Colon (tissue), 2 donors: ENCODE measurements around the gene NOL4L.
"Not testable (repeated sequence)": the region's sequence is repeated elsewhere in the genome, so short reads cannot be mapped to it uniquely, and the experiment has no call there.

Experiments used
- FAIRE-seq: peaks from 2 replicates; lab custom pipeline; 2012; peaks lifted over from hg19 to GRCh38; lab: Jason Lieb, UNC
- donor health status: control.
- donor health status: control.

NOL4L gene

DNA sequence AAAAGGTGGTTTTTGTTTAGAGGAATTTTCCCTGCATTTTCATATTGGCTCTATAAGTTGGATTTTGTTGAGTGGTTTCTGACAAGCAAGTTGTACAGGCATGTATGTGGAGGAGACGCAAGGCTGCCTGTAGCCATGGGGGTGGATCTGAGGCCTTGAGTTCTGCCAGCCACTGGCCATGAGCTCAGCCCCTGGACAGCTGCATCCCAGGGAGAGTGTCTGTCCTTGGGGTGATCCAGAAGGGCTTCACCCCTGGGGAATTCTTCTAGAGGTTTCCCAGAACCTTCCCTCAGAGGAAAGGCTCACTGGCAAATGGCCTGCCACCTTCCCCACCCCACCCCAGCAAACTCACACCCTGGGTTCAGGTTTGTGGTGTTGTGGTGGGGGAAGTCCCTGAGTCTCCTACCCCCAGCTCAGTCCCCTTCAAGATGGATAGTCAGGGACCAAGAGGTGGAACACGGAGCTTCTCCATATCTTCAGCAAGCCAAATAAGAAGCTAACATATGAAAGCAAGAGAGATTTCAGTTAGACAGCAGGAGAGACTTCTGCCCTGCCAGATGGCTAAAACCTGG is 11.6 kb upstream of the NOL4L start:
- FAIRE-seq = no peak

DNA sequence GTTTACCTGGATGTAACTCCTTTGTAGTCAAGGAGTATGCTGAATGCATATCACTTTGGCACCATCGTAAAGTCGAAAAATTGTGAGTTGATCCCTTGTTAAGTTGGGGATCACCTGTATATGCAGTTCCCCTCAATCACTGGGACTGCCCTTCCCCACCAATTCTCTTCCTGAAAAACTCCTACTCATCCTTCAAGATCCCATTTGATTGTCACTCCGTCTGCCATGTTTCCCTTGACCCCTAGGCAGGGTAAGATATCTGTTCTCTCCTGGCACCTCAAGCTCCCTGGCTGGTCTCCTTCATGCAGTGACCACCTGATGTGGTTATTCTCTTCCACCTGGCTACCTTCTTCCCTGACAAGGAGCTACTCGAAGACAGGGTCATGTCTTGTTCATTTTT is 10.0 kb upstream of the NOL4L start:
- FAIRE-seq = no peak

DNA sequence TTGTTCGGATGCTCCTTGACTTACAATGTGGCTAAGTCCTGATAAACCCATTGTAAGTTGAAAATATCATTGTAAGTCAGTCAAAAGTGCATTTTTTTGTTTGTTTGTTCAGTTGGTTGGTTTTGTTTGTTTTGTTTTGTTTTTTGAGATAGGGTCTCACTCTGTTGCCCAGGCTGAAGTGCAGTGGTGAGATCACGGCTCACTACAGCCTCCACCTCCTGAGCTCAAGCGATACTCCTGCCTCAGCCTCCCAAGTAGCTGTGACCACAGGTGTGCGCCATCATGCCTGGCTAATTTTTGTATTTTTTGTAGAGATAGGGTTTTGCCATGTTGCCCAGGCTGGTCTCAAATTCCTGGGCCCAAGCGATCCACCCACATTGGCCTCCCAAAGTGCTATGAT is 9.5 kb upstream of the NOL4L start:
- FAIRE-seq = not testable (repeated sequence)

DNA sequence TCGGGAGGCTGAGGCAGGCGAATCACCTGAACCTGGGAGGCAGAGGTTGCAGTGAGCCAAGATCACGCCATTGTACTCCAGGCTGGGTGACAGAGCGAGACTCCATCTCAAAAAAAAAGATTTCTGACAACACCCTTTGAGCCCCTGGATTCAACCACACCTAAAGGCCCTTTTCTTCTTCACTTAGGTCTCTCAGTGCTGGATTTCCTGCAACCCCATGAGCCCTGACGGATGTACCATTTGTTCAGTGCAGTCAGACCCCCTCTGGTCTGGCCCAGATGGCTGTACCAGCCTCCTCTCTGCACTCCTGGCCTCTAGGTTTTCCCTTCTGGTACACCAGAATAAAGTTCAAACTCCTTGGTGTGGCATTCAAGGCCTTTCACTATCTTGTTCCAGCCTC is 9.1 kb upstream of the NOL4L start:
- no peak for FAIRE-seq

DNA sequence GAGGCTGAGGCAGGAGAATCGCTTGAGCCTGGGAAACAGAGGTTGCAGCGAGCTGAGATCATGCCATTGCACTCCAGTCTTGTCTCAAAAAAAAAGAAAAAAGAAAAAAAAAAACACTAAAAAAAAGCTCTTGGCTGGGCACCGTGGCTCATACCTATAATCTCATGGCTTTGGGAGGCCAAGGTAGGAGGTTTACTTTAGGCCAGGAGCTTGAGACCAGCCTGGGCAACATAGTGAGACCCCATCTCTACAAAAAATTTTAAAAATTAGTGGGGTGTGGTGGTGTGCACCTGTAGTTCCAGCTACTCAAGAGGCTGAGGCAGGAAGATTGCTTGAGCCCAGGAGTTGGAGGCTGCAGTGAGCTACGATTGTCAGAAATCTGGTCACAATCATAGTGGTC is 7.5 kb upstream of the NOL4L start:
- not testable (repeated sequence) for FAIRE-seq

DNA sequence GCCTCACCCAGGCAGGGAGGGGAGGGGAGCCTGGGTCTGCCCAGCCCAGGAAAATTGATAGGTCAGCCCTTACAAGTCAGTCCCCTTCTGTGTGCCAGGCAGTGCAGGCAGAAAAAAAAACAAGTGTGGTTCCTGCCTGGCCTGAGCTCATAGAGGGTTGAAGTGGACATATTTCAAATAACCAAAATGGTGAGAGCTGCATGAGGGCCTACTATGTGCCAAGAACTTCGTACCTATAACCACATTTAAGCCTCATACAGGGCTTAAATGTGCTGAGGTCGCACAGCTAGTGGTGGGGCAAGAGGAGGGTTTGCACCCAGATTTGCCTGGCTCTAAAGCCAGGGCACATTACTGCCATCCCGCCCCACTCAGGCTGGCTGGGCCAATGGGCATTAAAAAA is 6.9 kb upstream of the NOL4L start:
- FAIRE-seq = no peak

DNA sequence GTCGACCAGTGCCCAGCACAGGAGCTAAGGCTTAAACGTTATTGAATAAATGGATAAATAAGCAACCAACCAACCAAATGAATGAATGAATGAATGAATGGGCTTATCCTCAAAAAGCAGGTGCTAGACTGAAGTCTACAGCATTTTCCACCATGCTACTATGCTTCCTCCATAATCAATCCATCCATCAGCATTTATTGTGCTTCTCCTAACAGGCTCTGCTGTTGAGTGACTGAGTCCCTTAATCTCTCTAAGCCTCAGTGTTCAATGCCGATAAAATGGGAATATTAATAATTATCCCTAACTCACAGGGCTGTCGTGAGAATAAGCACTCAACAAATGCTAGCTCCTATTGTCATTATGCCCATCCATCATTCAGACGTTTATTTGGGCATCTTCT is 4.6 kb upstream of the NOL4L start:
- FAIRE-seq = no peak

DNA sequence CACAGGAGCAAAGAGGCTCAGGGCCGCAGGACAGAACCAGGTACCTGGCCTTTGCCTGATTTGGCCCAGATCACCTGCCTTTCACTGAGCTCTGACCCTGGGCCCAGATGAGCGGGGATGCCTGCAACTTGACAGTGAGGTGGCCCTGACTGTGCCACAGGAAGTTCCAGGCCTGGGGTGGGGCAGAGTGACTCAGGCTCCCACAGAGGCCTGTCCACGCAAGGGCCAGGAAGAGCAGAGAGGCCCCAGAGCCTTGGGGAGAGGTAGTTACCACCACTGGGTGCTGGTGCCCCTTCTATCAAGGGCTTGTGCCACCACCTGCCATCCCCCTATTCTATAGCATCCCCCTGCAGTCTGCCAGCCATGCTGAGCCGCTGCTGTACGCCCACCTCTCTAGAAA is 4.1 kb upstream of the NOL4L start:
- no peak for FAIRE-seq

DNA sequence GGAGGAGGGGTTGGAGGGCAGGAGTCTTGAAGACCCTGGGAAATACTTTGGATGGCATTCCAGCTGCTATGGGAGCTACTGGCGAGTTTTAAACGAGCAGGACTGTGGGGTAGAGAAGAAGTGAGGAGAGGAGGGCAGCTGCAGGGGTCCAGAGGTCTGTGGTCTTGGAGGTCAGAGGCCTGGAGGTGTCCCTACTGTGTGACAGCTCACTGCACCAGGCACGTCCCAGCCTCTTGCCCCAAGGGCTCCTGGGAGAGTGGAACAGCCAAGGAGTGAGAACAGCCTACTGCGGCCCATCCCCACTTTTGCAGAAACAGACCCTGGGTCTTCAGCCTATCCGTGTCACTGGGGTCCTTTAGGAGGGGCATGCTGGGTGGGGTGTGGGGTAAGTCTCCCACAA is 2.9 kb upstream of the NOL4L start:
- no peak for FAIRE-seq

DNA sequence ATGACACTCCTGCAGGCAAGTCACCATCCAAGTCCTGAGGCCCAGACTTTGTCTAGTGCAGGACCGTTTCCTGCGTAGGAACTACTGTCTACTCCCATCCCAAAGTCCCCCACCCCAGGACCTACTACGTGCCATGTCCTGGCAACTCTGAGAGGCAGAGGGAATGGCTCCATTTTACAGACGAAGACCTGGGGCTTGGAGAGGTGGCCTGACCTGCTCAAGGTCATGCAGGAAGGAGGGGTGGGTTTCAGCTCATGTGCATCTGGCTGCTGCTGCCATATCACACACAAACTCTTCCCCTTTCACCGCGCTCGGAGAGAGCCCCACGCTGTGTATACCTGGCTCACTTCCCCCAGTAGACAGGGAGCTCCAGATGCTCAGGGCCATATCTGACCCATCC is 1.2 kb upstream of the NOL4L start:
- no peak for FAIRE-seq

DNA sequence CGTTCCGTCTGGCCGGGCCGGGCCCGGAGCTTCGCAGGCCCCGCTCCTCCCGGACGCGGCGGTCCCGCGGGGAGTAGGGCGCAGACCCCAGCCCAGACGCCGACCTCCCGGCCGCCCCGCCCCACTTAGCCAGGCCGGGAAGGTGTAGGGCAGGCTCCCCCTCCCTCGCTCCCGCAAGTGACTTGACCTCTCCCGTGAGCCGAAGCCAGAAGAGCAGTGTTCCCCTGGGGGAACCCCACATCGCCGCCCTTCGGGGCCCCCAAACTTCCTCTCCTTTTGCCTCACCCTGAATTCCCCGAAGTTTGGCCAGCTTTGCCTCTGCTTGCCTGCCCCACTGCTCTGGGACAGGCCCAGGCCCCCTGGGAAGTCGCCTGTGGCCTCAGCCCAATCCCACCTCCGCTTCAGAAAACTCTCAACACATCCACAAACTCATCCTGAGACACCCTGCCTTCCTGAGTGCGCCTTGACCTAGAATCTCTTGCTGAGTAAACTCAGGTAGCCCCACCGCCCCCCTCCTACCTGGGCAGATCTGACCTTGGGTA is 524 bp upstream of the NOL4L start:
- no peak for FAIRE-seq

DNA sequence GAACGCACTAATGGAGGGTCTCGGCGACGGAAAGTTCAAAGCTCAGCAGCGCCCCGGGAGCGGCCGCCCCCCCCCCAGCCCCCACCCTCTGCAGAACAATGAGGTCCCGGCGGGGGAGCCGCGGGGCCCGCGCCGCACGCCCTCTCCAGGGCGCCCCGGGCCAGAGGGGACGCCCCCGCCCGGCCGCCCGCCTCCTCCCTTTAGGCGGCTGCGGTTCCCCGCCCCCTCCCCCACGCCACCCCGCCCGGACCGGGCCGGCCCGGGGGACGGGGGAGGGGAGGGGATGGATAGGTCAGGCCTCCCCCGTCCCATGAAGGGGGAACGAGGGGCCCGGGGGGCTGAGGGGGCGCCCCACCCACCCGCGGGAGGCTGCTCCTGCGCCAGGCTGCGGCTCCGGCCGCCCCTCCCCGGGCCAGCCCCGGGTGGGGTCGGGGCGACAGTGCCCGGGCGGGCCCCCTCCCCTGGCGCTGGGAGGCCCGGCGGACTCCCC is 1.5 kb downstream of the NOL4L start:
- FAIRE-seq = no peak

DNA sequence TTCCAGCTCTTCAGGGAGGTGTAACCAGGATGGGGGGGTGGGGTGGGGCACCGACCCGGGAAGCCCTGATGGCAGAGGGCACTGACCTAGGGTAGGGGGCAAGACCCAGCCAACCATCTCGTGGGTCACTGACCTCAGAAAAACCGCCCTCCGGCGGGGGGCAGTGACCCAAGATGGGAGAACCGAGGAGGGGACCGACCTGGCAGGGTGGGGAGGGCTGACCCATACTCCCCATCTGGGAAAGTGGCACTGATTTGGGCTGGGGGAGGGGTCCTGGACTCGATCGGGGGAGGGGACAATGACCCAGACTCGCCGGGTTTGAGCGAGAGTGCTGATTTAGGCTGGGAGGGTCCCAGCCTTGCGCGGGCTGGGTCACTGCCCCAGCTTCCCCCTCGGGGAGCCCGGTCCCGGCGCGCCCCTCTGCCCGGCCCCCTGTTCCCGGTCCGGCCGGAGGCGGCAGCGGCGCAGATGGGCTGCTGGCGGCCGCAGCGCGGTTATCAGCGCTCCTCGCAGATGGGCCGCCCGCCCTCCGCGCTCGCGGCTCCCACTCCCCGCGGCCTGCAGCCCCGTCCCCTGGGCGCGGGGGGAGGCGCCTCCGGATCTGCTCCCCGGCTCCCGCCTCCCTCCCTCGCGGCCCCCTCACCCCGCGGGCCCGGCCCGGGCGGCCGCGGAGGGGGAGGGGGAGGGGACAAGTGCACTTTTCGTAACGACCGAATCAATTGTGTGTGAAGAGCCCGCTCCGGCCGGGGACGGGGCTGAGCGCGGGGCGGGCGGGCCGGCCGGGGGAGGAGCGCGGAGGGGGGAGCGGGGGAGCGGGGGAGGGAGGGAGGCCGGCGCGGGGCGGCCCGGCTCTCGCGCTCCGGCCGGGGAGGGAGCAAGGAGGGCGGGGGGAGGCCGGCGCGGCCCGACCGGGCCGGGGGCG is 2.2 kb downstream of the NOL4L start:
- FAIRE-seq = no peak

DNA sequence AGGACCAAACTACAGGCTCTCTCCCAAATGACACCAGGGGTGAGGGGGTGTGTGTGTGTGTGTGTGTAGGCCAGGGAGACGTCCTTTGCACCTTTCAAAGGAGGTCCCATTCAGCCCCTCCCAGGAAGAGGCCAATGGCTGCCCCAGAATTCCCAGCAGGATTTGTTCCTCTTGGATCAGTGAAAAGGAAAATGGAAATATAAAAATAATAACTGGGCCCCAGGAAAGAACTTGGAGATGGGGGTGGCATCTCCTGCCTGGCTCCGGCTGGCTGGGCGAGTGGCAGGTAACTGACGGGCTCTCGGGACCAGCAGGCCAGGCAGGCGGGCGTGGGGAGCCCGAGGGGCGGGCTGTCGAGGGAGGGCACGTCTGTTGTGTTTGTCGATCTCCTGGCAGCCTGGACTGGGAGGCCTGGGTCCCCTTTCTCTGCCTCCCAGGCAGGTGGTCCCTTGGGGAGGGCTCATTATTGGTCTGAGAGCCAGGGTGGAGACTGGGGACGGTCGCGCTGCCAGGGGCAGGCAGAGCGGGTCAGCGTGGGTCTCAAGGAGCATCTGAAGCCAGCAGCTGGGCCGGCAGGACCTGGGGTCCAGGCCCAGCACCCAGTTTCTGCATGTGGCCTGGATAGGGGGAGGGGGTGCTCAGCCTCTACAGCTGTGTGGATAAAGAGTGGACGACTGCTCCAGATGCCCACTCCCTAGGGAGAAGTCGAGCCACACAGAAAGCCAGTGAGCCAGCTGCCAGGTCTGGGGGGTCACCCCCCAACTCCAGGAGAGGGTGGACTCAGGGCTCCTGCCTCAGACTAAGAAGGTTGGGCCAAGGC is 3.1 kb downstream of the NOL4L start:
- no peak for FAIRE-seq

DNA sequence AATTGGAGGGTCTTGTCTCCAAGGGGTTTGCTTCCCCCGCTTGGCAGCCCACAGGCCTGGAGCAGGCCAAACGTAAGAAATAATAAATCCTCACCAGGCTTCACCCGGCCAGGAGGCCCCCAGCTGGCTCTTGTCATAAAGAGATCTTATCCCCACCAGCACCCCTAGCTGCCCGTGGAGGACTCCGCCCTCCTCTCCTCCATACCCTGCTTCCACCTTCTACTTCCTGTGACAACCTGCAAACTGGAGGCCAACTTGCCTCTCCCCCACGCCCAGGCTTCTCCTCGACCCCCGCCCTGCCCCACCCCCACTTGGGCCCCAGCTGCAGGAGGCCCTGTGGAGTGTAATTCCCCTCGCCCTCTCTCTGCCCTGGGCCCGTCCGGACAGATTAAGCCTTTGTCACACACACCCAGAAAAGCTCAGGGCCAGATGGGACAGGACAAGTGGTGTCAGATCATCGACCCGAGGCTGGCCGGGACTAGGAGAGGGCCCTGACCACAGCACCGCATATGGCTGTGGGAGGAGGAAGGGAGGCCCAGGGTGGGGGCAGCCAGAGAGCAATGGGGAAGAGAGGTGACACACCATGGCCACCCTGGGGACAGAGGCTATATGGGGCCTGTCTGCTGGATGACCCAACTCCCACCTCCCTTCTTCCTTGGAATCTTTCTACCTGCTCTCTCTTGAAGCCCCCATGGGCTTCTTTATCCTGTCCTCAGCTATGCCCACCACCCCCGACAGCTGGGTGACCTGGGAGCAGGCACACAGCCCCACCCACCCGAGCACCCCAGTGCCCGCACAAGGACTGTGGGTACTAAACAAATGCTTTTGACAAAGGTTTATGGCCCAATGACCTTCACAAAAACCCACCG is 3.9 kb downstream of the NOL4L start:
- FAIRE-seq = no peak

DNA sequence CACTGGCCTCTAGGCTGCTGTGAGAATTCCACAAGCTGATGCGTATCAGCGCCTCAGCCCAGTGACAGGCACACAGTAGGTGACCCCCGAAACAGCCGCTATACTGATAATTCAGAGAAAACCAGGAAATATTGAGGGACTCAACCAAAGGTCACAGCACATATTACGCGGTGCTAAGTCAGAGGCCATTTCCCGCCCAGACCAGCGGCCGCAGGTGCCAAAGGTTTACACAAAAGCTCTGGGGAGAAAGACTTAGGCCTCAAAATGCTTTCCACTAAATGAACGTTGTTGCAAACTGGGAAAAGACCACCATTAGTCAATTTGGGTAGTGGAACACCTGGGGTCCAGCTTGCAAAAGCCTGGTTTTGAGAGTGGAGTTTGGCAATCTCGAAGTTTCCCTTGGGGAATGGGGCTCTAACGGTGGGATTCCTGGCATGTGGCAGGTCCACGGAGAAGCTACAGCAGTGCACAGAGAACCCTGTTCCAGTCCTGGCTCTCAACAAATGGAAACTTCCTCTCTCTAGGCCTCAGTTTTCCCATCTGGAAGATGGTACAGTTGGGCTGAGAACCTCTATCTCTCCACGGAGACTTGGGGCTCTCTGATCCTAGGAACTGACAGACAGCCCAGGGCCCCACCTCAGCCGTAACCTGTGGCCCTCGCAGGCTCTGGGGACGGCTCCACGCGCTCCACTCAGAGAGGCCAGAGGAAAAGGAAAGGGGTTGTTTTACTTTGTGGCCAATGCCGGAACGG is 4.7 kb downstream of the NOL4L start:
- no peak for FAIRE-seq

DNA sequence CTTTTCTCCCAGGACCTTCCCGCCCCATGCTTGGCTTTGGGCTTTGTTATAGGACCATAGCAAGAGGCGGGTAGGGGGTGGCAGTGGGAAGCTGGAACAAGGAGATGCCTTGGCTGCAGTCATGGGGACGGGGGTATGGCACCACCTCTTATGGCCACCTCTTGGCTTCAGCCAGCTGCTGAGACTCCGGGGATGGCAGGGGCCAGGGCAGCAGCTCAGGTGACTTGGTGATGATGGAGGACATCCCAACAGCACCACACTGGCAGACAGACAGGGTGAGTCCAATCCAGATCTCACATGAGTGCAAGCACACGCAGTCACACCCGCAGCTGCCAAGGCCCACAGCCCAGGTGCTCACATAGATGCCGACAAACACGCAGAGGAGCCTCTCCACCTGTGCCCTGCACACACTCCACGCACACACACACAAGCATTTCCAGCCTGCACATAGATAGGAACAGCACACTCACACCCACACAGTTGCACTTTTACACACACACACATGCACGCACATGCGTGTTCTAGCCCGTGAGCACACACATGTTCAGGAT is 6.2 kb downstream of the NOL4L start:
- no peak for FAIRE-seq

DNA sequence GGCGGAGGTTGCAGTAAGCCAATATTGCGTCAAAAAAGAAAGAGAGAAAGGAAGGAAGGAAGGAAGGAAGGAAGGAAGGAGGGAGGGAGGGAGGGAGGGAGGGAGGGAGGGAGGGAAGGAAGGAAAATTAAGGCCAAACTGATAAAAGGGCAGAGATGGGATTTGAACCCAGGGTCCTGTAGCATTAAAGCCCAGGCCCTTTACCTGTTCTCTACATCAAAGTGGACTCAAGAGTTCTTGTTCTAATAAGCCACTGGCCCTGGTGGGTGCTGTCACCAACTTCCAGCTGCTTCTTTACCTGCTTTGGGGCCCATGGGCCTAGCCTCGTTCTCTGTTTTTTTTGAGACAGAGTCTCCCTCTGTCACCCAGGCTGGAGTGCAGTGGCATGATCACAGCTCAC is 7.1 kb downstream of the NOL4L start:
- not testable (repeated sequence) for FAIRE-seq

DNA sequence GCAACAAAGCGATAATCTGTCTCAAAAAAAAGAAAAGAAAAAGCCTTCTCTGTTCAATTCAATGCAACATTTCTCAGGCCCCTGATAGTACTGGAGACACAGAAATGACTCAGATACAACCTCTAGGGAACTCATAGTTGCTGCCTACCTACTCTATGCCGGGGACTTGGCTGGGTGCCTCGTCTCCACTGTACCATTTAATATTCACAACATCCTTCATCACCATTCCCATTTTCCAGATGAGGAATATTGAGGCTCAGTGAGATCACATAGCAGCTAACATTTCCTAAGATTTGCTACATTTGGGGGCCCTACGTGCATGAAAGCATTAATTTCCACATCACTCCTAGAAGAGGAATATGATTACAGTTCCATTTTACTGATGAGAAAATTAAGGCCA is 7.5 kb downstream of the NOL4L start:
- FAIRE-seq = no peak

DNA sequence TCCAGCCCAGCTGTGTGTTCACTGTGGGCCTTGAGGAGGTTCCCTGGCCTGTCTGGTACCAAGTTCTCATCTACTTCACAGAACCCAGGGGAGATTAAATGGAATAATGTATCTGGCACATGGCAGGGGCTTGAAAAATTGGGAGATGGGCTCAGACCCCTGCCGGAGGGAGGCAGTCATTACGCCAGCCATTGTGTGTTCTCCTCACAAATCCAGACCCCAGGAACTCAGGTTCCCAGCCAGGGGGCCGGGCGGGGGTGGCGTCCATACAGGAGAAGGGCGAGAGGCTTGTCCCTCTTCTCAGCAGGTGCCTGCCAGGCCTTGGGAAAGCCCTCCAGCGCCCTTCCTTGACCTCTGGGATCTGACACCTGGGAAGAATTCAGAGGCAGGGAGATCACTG is 8.1 kb downstream of the NOL4L start:
- no peak for FAIRE-seq

DNA sequence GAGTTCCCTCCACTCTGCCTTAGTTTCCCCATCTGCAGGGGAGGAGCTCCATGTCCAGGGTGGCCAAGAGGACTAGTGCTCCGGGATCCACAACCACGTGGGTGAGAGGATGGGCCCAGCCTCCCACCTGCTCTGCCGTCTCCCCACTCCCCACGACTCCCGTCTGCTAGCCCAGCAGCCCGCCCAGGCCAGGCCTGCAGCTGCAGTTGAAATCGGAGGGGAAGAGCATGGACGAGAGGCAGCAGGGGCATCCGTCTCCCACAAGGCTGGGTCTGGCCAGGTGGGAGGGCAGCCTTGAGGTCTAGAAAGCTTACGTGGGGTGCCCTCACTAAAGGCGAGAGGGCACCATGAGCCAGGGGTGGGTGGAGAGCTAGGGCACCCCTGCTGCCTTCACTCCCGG is 8.6 kb downstream of the NOL4L start:
- no peak for FAIRE-seq
